SKM-1 (cell line): ENCODE measurements around the gene KRT3.
"Not testable (repeated sequence)": the region's sequence is repeated elsewhere in the genome, so short reads cannot be mapped to it uniquely, and the experiment has no call there.

Experiments
- DNase-seq: peaks from one replicate; lab custom pipeline; 2025; ENCODE audit not compliant: unreplicated experiment; lab: John Stamatoyannopoulos, UW

The KRT3 gene

DNA sequence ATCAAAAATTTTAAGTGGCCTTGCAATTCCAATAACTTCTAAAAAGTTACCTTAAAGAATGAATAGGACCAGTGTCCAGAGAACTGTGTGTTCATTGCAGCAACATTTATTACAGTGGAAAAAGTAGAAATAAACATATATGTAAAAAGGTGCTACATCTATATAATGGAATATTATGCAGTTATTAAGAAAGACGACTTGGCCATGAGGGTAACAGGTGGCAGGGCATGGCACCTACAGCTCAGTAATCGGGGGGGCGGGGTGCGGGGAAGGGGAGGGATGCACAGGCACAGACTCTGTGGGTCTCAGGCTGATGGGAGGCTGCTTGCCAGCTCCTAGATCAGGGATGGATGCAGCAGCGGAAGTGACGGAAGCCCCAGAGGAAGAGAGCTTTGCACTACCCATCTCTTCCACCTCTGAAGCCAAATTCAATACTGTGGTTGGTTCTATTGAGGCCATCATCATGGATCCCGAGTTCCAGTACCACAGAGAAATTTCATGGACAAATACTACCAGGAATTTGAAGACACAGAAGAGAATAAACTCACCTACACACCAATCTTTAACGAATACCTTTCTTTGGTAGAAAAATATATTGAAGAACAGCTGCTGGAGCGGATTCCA, 32.8 kb downstream of the KRT3 start:
- no peak for DNase-seq

DNA sequence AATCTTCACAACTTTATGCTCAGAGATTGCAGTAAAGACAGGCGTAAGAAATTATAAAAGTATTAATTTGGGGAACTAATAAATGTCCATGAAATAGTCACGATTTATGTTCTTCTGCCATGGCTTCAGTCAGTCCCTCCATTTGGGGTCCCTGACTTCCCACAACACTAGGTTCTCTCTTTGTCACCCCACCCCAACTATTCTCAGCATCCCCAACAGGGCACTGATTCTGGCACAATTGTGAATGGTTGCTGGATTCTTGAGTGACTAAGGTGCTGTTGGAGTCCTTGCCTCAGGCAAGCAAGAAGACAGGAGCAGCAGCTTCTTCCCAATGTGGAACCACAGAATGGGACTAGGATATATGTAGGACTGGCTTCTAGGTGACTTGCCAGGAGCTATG, 34.1 kb downstream of the KRT3 start:
- no peak for DNase-seq

DNA sequence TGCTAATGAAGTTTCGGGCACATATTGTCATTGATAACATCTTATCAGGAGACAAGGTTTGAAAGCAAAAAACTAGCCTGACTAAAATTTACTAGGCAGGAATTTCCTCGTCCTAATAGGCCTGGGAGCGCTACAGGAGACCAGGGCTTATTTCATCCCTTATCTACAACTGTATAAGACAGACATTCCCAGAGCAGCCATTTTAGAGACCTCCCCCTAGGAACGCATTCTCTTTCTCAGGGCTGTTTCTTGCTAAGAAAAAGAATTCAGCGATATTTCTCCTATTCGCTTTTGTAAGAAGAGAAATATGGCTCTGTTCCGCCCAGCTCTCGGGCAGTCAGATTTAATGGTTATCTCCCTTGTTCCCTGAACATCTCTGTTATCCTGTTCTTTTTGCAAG, 34.7 kb downstream of the KRT3 start:
- not testable (repeated sequence) for DNase-seq

- DNase-seq, result no peak
Measured at GRCh38 chr12:52760623-52761022, 35.3 kb downstream of the KRT3 start.

- no peak for DNase-seq
Measured at GRCh38 chr12:52759695-52760094, 36.2 kb downstream of the KRT3 start.

DNA sequence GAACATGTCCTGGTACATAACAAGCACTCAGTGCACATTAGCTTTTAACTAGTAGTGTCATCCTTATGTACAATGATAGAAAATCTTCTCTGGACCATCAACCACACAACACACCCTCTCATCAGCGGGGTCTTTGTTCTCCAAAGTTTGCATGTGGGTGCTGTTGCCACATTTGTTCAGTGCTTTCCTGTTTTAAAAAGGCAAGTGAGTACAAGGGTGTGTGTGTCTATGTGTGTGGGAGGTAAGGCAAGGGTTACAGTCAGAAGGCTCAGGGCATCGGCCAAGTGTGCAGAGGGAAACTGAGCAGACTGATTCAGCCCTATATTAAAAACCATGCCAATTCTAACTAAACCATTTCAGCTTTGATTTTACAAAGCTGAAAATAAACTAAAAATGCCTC, 36.7 kb downstream of the KRT3 start:
- DNase-seq, result no peak

- DNase-seq, result no peak
Measured at GRCh38 chr12:52757449-52758176, 38.3 kb downstream of the KRT3 start.

- DNase-seq, result no peak
Measured at GRCh38 chr12:52756281-52756960, 39.5 kb downstream of the KRT3 start.

DNA sequence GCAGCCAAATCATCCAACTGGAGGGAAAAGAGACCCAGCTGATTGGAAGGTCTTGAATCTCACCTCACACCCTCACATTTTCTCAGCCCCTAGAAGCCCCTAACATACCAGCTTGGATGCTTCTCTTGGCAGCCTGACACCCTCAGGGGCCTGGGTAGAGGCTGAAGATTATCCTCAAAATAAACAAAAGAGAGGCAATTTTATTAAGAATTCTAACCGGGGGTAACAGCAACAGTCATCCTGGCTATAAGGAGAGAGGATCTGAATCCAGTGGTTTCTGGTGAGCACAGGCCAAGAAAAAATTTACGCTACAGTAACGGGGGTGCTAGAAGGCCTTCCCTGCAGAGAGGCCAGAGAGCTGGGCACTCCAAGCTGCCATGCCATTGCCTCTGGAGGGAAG, 40.4 kb downstream of the KRT3 start:
- DNase-seq, result no peak

DNA sequence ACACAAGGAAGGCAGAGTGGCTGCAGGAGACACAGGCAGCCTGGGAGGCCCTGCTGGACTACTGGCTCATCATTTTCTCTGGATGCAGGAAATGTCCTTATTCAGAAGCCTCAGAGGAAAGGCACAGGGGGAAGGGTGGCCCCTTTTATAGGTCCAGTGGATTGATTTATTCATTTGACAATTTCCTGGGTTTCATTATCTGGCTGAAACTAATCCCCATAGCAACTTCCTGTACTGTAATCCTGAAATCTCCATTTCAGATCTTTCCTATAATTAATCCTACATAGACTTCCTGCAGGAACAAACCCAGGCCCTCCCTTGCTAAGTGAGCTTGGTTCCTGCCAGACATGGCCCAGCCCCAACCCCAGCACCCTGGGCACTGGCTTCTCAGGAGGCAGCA, 41.8 kb downstream of the KRT3 start:
- no peak for DNase-seq

GRCh38 chr12:52753283-52753682, 42.6 kb downstream of the KRT3 start:
- DNase-seq, result no peak

GRCh38 chr12:52752516-52752915, 43.4 kb downstream of the KRT3 start:
- DNase-seq, result no peak

- DNase-seq, result no peak
Measured at GRCh38 chr12:52751795-52752194, 44.1 kb downstream of the KRT3 start.

GRCh38 chr12:52750532-52750931, 45.4 kb downstream of the KRT3 start:
- not testable (repeated sequence) for DNase-seq

GRCh38 chr12:52749827-52750226, 46.1 kb downstream of the KRT3 start:
- no peak for DNase-seq

DNA sequence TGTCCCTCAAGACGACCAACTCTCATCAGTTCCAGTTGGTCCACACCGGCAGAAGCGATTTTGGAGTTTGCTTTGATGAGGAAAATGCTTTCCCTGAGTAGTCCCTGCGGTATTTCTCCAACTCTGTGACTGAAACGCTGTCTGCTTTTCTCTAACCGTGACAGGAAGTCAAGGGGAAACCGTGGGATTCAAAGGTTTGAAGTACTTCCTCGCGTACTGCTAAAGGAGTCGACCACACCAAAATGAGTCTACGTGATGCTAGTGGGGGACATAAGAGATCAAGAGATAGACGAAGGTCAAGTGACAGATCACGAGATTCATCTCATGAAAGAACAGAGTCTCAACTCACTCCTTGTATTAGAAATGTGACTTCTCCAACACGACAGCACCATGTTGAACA, 47.3 kb downstream of the KRT3 start:
- no peak for DNase-seq

GRCh38 chr12:52745554-52745953, 50.4 kb downstream of the KRT3 start:
- DNase-seq, result no peak

DNA sequence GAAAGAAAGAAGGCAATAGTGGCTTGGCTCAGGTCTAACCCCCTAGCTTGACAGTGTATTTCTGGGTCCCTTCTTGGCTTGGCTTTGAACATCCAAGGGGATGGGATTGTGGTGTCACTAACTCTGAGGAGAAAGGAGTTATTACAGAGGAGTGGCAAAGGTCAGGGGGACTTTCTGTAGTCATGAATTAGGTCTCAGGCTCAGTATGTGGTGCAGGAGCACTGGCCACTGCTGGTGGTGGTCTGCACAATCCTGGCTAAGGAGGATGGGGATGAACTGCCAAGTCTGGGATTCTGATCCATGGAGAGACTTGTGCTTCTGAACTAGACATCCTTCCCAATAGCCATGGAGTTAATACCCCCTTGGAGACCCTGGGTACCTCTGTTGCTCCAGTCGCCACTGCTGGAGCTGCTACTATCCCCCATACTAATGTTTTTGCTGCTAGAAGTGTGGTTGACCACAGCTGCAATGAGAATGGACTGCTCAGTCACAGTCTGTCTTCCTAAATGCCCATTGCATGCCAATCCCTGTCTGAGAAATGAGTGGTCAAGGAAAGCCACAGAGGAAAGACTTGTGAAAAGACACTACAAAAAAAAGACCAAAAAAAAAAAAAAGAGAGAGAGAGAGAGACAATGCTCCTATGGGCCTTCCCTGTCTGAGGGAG, 51.3 kb downstream of the KRT3 start:
- no peak for DNase-seq

GRCh38 chr12:52742822-52743457, 53.0 kb downstream of the KRT3 start:
- no peak for DNase-seq

GRCh38 chr12:52742196-52742580, 53.7 kb downstream of the KRT3 start:
- no peak for DNase-seq
